ENCODE data around the gene FOXF2.
A peak's percentile ranks its signal among the peaks of the same experiment; 100 is the strongest.
"Not testable (repeated sequence)": the region's sequence is repeated elsewhere in the genome, so short reads cannot be mapped to it uniquely, and the experiment has no call there.

FOXF2 gene

DNA sequence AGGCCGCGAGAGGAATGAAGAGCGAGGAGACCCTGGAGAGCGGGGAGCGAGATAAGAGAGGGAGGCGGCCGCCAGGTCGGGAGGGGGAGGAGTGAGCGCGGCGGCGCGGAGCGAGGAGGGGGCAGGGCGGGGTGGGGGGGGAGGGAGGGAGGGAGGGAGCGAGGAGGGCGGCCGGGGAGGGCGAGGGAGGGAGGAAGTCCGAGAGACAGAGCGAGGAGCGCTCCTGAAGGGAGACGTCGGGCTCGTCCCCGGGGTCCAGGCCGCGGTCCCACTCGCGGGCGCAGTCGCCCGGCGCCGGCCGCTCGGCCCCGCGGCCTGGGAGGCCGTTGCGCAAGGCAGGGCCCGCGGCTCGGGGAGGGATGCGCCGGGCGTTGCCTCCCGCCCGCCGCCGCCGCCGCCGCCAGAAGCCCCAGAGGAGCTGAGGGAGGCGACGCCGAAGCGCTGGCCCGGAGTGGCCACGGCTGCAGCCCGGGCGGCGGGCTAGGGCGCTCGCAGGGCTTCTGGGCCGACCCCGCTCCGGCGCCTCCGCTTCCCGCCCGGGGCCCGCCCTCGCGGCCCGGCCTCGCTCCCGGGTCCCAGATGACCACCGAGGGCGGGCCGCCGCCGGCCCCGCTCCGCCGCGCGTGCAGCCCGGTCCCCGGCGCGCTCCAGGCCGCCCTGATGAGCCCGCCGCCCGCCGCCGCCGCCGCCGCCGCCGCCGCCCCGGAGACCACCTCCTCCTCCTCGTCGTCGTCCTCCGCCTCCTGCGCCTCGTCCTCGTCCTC lies at the start of gene FOXF2:
Gene FOXF2 (plus strand): TSS at position 208 of the 764 bp plus-strand sequence. CDS start 372 bp downstream, at position 580.
- DNase-seq, result no peak

GRCh38 chr6:1346101-1346500 lies 43.3 kb upstream of the FOXF2 start:
- no peak for DNase-seq

DNA sequence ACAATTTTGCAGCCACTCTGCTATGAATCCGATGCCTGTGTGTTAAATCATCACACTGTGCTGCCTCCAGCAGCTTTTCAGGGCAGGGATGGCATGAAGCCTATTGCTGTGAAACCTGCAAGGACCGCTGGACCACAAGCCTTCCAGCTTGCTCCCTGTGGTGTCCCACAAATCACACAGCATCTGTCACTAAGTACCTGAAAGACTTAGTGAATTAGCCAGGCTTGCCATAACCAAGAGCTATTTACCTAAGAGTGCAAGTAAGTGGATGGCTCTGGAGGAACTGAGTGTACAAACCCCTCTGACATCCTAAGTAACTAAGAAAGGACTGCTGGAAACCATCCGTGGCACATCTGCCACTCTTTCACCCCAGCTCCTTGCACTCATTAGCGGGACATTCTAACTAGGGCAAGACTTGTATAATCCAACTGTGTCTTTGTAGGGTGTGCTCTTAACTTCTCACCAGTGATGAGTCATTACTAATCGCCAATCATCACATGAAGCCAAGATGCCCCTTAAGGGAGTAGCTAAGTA lies 42.8 kb upstream of the FOXF2 start:
- no peak for DNase-seq

GRCh38 chr6:1347161-1347560 lies 42.2 kb upstream of the FOXF2 start:
- DNase-seq, result no peak

DNA sequence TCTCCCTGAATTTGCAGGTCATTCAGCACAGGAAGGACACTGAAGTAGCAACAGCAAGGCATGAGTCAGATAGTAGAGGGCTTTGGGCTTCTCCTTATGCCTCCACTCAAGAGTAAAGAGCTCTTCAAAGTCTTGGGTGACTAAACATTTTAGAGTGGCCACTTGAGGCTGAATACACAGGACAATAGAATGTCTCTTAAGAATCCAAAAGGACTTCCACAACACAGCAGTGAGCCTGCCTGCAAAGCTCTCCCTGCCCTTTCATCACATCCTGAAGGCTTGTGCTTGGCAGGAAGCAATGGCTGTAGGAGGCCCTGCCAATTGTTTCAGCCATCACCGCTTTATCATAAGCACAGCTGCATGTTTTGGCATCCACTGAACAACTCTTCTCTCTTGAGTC lies 40.7 kb upstream of the FOXF2 start:
- DNase-seq, result peak in 1 of 2 experiments; percentile 2

- DNase-seq, result no peak
Measured at GRCh38 chr6:1349655-1350054, 39.7 kb upstream of the FOXF2 start.

DNA sequence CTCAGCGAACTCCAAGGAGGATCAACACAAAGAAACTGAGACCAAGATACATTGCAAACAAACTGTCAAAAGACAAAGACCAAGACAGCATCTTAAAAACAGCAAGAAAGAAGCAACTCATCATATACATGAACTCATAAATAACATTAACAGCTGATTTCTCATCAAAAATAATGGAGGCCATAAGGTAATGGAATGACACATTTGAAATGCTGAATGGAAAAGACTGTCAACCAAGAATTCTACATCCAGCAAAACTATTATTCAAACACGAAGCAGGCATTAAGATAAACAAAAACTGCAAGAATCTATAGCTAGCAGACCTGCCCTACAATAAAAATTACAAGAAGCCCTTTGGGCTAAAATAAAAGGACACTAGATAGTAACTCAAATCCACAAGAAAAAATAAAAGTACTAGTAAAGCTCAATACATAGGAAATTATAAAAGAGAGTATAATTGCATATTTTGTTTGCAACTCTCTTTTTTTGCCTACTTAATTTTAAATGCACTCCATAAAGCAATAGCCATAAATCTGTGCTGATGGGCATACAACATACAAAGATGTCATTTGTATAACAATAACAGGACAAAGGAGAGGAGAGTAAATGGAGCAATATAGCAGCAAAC lies 37.9 kb upstream of the FOXF2 start:
- no peak for DNase-seq

GRCh38 chr6:1355068-1355467 lies 34.3 kb upstream of the FOXF2 start:
- not testable (repeated sequence) for DNase-seq

- DNase-seq, result not testable (repeated sequence)
Measured at GRCh38 chr6:1361717-1362116, 27.7 kb upstream of the FOXF2 start.

- no peak for DNase-seq
Measured at GRCh38 chr6:1362643-1363042, 26.7 kb upstream of the FOXF2 start.

DNA sequence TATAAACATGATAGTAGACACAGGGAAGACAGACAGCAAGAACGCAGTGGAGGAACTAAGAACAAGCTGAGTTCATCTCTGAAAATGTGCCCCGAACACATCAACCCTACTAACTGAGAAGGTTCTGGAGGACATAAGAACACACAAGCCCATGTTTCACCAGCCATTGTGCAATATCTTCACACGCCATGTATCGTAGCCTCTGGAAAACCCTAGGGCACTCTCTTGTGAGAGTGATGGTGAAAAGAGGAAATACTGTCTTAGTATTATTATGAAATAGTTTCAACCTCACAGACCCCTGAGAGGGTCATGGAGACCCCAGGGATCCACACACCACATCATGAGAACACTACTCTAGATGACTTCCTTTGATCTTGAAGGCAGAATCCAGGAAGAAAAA lies 26.1 kb upstream of the FOXF2 start:
- DNase-seq, result no peak

GRCh38 chr6:1363729-1364572 lies 25.4 kb upstream of the FOXF2 start:
- no peak for DNase-seq

GRCh38 chr6:1364791-1365190 lies 24.6 kb upstream of the FOXF2 start:
- DNase-seq, result no peak

- DNase-seq, result no peak
Measured at GRCh38 chr6:1365686-1366085, 23.7 kb upstream of the FOXF2 start.

DNA sequence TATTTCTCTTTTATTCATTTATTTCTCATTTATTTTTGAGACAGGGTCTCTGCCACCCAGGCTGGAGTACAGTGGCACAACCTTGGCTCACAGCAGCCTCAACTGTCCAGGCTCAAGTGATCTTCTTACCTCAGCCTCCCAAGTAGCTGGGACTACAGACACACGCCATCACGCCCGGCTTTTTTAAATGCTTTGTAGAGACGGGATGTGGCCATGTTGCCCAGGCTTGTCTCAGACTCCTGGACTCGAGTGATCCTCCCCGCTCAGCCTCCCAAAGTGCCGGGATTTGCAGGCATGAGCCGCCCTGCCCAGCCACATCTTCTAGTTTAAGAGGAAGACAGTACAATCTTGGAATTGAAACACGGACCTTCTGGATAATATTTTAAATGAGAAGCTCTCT lies 21.6 kb upstream of the FOXF2 start:
- DNase-seq, result no peak

DNA sequence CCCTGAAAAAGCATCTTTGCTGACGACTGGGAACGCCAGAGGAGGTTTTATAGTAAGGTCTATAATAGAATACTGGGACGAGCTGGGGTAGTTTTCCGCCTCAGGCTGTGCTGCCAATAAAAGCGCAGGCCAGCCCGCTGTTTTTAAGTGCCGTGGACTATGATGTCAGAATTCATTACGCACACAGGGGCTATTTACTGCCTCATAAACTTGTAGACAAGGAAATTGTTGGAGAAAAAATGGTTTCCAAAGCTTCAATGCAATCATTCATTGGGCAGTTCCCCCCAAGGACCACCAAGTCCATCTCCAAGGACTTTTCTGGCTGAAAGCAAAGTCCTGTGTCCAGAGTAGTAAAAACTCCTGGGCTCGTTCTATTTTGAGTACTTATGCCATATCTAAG lies 20.4 kb upstream of the FOXF2 start:
- DNase-seq, result no peak

- not testable (repeated sequence) for DNase-seq
Measured at GRCh38 chr6:1369695-1370094, 19.7 kb upstream of the FOXF2 start.

DNA sequence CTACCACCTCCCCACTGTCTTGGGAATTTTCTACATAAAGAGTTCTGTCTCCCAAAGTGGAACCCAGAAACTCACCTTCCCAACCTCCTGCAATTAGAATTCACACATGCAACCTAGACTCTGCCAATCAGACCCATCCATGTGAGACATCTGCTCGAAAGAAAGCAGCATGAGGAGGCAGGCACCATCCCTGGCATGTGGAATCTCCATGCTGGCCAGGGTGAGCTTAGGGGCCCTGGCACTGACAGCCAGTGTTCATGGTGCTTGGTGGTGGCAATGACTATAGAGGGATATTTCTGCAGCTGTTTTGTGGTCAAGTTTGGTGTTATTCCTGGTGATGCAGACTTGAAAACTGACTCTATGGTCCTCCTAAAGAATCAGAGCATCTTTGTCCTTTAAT lies 17.4 kb upstream of the FOXF2 start:
- no peak for DNase-seq

DNA sequence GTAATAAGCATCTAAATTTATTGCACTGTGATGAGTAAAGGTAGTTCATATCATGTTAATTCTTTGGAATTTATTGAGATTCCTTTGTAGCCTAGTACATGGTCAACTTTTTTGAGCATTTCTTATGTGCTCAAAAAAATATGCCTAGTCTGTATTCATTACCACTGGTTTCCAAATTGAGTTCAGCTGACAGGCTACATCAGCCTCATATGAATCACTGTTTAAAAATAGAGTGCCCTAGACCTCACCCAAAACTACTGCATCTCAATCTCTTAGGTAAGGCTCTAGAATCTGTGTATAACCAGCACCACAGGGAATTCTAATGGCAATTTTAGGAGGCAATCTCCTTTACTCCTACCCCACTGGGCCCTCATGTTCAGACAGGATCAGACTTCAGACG lies 16.7 kb upstream of the FOXF2 start:
- DNase-seq, result no peak

DNA sequence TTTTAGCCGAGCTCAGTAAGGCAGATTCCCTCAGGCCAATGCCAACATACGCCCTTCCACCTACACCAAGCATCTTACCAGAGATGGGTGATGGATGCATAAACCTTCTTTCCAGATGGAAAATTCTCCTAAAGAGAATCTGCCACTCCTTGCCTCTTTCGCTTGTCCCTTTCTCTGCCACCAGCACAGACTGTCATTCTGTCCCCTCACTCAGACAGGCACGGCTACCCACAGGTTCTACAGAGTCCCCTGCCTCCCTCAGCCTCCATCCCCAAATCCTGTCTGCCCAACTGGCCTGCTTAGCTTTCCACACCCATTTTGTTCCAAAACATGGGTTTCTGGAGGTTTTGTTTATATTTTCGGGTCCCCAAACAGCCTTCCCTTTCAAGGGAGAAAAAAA lies 12.7 kb upstream of the FOXF2 start:
- DNase-seq, result no peak

DNA sequence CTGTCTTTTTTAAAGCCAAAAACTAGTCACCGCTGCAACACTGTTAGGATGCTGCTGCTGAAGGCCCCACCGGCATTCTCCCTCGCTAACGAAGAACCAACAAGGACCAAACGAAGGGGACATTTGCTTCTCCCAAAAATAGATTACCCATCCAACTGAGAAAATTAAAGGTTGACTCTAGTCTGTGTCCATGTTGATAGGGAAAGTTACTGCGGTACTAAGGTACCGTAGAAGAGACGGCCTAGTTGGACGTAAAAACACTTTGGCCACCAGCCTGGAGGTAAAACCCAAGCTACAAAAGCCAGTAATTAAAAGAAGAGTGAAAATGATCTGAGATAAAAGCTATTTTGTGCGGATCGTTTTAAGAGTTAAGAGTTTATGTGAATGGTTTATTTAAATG lies 11.8 kb upstream of the FOXF2 start:
- DNase-seq, result no peak

DNA sequence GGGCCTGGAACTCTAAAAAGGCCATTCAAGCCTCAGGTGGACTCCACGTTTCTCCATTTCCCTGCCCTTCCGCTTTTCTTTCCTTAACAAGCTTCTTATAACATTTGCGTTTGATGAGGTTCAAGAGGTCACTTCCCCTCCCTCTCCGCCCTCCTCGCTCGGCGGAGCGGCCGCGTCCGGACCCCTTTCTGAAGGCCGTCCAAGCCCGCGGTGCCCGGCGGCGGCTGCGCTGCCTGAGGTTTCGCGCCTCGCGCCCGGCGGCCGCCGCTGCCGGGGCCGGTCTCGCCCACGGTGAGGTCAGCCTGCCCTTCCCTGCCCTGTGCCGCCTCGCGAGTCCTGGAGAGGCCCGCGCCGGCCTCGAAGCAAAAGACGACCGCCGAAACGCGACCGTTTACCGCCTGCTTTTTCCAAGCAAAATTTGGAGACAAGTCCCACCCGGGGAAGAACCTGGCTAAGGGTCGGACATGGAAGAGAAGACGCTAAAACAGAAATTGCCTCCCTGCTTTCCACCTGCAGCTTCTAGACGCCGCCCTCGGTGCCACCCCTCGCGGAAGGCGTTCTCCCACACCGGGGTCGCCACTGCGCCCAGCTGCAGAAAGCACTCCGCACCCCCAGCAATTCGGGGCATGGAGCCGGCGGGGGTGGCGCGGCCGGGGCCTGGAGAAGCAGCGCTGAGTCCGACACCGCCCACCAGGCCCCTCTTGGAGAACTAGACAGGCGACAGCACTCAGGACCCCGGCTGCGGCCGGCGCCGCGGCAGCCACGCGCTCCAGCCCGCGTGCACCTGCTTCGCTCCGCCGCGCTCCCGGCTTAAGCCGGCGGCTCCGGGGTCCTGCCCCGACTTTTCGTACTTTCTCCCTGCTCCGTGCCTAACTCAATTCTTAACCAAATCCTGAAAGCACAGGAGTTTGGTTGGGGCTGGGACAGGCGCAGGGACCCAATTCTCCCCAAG lies 11.0 kb upstream of the FOXF2 start:
- no peak for DNase-seq
